Activated CD4-positive, alpha-beta T cell treated with anti-CD3 and anti-CD28 coated beads, Interleukin-2, amount 10 ng/mL, durations not matched to agents 24 days and 14 days (primary cell): Measurements from ENCODE around the gene MAZ. TPM values are rescaled to one million over a fixed set of nuclear protein-coding genes. Genes with fewer than 3 reads are reported as not detected.
A peak's percentile ranks its signal among the peaks of the same experiment; 100 is the strongest.
"Not testable (repeated sequence)": the region's sequence is repeated elsewhere in the genome, so short reads cannot be mapped to it uniquely, and the experiment has no call there.

Experiments used
- DNase-seq: peaks from one replicate; pipeline ENCODE4 v3.0.0; 2022
- H3K27ac Mint-ChIP-seq: one replicate; pipeline ENCODE4 v1.8.0; 2022; ENCODE audit warnings: mild to moderate bottlenecking, mixed read lengths
- H3K27me3 Mint-ChIP-seq: one replicate; pipeline ENCODE4 v1.8.0; 2022; ENCODE audit warnings: mixed read lengths
- H3K36me3 Mint-ChIP-seq: one replicate; pipeline ENCODE4 v1.8.0; 2022; ENCODE audit warnings: low read depth, mild to moderate bottlenecking, mixed read lengths
- H3K4me1 Mint-ChIP-seq: one replicate; pipeline ENCODE4 v1.8.0; 2021; ENCODE audit warnings: mixed read lengths
- H3K4me3 Mint-ChIP-seq: one replicate; pipeline ENCODE4 v1.8.0; 2022; ENCODE audit warnings: mild to moderate bottlenecking, moderate library complexity, mixed read lengths
- H3K9me3 Mint-ChIP-seq: one replicate; pipeline ENCODE4 v1.8.0; 2021; ENCODE audit warnings: mixed read lengths
- intact Hi-C: fragments of 100-400 bp; cut with micrococcal nuclease; formaldehyde crosslinking; loops from one replicate; pipeline ENCODE4 v1.15.1; 2023
- total RNA-seq: library from RNA; stranded (reverse); gene quantifications from 2 replicates; pipeline ENCODE4 v1.2.3, GENCODE V29; 2022

Gene MAZ
- total RNA-seq, 1 donor from 2014 or later, result 380 TPM

DNA sequence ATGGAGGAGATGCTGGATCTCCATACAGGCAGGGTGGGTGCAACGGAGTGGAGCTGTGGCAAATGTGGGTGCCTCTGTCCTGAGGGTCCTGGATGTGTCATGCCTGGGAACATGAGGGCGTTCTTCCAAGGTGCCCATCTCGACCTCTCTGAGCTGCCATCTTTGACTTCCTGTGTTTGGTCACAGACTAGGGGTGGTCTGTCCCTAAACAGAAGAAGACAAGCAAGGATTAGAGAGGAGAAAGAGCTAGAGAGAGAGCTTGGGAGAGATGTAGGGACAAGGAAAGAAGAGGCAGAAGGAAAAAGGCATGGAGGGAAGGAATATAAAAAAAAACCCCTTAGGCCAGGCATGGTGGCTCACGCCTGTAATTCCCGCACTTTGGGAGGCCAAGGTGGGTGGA is 31.6 kb upstream of the MAZ start:
- H3K4me1 Mint-ChIP-seq, result peaks cover 8% of the 10 kb centered on the region
- intact Hi-C loops, result no loop called here
- no peak overlapping the region for H3K4me3 Mint-ChIP-seq
- peaks cover 10% of the 10 kb centered on the region for H3K27me3 Mint-ChIP-seq
- H3K27ac Mint-ChIP-seq, result no peak overlapping the region
- H3K36me3 Mint-ChIP-seq, result no peaks in the 10 kb centered on the region
- no peaks in the 10 kb centered on the region for H3K9me3 Mint-ChIP-seq
- no peak for DNase-seq

- no peak overlapping the region for H3K4me3 Mint-ChIP-seq
- H3K4me1 Mint-ChIP-seq, result peaks cover 5% of the 10 kb centered on the region
- H3K27me3 Mint-ChIP-seq, result peaks cover 12% of the 10 kb centered on the region
- intact Hi-C loops, result no loop called here
- H3K9me3 Mint-ChIP-seq, result no peaks in the 10 kb centered on the region
- DNase-seq, result no peak
- H3K27ac Mint-ChIP-seq, result no peak overlapping the region
- H3K36me3 Mint-ChIP-seq, result no peaks in the 10 kb centered on the region
These were observed 30.5 kb upstream of the MAZ start for GRCh38 chr16:29775742-29776408.

DNA sequence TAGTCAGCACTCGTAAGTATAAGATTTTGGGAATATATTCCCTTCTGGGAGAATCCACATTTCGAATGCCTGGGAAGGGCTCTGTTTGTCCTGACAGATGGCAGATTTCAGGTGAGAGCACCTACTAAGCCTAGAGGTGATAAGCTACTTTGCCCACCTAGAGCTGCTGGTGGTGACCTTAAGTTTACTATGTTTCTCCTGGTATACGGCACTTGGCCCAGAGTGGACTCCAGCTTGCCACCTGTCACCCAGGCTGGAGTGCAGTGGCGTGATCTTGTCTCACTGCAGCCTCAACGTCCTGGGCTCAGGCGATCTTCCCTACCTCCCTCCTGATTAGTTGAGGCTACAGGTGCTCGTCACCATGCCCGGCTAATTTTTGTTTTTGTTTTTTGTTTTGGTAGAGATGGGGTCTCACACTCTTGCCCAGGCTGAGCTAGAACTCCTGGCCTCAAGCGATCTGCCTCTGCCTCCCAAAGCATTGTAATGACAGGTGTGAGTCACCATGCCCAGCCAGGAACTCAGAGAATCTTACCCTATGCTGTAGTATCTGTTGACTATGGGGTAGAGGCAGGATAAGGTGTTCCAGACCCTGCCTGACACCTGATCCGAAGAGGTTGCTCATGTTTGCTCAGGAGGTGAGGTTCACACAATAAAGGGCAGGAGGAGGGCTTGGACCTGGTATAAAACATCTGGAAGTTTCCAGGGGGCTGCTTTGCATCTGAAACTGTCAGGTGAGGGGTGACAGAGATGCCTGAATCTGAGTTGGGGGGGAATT is 28.6 kb upstream of the MAZ start, which contains the start of gene ZG16:
Gene ZG16, plus strand, starts transcription at position 681 of the 775 bp plus-strand sequence. CDS start 1,011 bp downstream, outside the sequence.
- intact Hi-C loops, result no loop called here
- no peak for DNase-seq
- H3K27me3 Mint-ChIP-seq, result peaks cover 17% of the 10 kb centered on the region
- no peaks in the 10 kb centered on the region for H3K9me3 Mint-ChIP-seq
- no peaks in the 10 kb centered on the region for H3K36me3 Mint-ChIP-seq
- H3K4me3 Mint-ChIP-seq, result no peak within 1 kb of the TSS
- H3K27ac Mint-ChIP-seq, result no peak within 1 kb of the TSS
- H3K4me1 Mint-ChIP-seq, result peaks cover 9% of the 10 kb centered on the region

GRCh38 chr16:29779474-29779873 is 26.9 kb upstream of the MAZ start:
- no peak for DNase-seq
- Mint-ChIP-seq H3K36me3 (no peaks in the 10 kb centered on the region), H3K4me3 (no peak overlapping the region), H3K27me3 (peaks cover 19% of the 10 kb centered on the region), H3K9me3 (no peaks in the 10 kb centered on the region), H3K27ac (no peak overlapping the region), H3K4me1 (peaks cover 13% of the 10 kb centered on the region)
- intact Hi-C loops, result no loop called here

- H3K9me3 Mint-ChIP-seq, result not testable (repeated sequence)
These were observed 23.0 kb upstream of the MAZ start for GRCh38 chr16:29783094-29783953.

DNA sequence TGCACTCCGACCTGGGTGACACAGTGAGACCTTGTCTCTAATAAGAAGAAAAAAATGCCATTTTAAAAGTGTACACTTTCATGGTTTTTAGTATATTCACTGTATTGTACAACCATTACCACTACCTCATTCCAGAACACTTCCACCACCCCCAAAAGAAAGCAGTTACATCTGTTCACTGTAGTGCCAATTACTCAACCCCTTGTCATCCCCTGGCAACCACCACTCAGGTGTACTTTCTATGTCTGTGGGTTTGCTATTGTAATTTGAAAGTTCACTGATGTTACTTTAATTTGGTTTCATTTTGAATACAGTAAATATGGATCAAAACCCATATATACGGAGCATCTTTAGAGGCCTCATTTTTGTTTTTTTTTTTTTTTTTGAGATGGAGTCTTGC is 22.2 kb upstream of the MAZ start:
- intact Hi-C loops, result no loop called here
- Mint-ChIP-seq H3K4me3 (no peak overlapping the region), H3K36me3 (no peaks in the 10 kb centered on the region), H3K4me1 (peaks cover 26% of the 10 kb centered on the region), H3K27me3 (peaks cover 10% of the 10 kb centered on the region), H3K9me3 (no peaks in the 10 kb centered on the region), H3K27ac (no peak overlapping the region)
- peak; percentile 75 for DNase-seq

More at GRCh38 chr16:29783094-29783953, 23.0 kb upstream of the MAZ start:
- H3K4me3 Mint-ChIP-seq, intact Hi-C loops, H3K36me3 Mint-ChIP-seq, H3K27ac Mint-ChIP-seq, DNase-seq: not testable (repeated sequence)
- peaks cover 13% of the 10 kb centered on the region for H3K27me3 Mint-ChIP-seq
- H3K4me1 Mint-ChIP-seq, result peaks cover 23% of the 10 kb centered on the region

DNA sequence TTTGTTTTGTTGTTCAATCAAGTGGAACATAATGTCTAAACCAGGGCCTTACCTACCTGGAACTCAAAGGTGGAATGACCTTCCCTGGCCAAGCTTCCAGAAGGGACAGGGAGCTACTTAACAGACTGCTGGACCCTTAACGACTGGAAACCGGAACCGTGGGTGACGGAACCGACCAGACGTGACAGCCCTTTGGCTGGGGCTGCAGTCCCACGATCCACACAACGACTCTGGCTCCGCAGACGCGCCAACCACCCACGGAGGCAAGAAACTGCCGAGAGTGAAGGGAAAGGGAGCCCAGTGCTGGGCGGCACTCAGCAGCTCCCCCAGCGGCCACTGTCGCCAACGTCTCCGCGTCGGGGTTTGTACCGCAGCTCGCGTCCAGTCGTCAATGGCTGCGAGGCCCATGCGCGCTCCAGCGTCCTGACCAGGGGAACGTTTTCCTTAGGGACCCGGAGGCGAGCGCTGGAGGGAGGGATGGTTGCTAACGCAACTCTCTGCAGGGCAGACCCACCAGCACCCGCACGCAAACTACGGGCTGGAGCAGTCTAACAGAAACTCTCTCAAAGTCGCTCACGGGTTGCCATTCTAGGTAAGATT is 21.3 kb upstream of the MAZ start:
- H3K4me3 Mint-ChIP-seq, result peak overlapping the region; percentile 34
- H3K4me1 Mint-ChIP-seq, result peaks cover 30% of the 10 kb centered on the region
- no peaks in the 10 kb centered on the region for H3K9me3 Mint-ChIP-seq
- H3K36me3 Mint-ChIP-seq, result no peaks in the 10 kb centered on the region
- peak overlapping the region; percentile 21 for H3K27ac Mint-ChIP-seq
- DNase-seq, result peak; percentile 92
- intact Hi-C loops, result no loop called here
- peaks cover 10% of the 10 kb centered on the region for H3K27me3 Mint-ChIP-seq

GRCh38 chr16:29787155-29787554 is 19.2 kb upstream of the MAZ start:
- H3K27me3 Mint-ChIP-seq, intact Hi-C loops, H3K4me3 Mint-ChIP-seq, H3K9me3 Mint-ChIP-seq, DNase-seq, H3K36me3 Mint-ChIP-seq, H3K27ac Mint-ChIP-seq: not testable (repeated sequence)
- H3K4me1 Mint-ChIP-seq, result peaks cover 32% of the 10 kb centered on the region

- peaks cover 25% of the 10 kb centered on the region for H3K36me3 Mint-ChIP-seq
- H3K27ac Mint-ChIP-seq, result peak overlapping the region; percentile 95
- H3K9me3 Mint-ChIP-seq, result no peaks in the 10 kb centered on the region
- H3K4me3 Mint-ChIP-seq, result peak overlapping the region; percentile 99
- H3K27me3 Mint-ChIP-seq, result no peaks in the 10 kb centered on the region
- H3K4me1 Mint-ChIP-seq, result peaks cover 40% of the 10 kb centered on the region
- no peak for DNase-seq
- intact Hi-C loops, result loop anchor here (1.0 to 2.0 kb wide), 5 partner anchors 16 to 89 kb away; partner anchors contain the start of genes MVP and PAGR1
These were observed 16.6 kb upstream of the MAZ start for GRCh38 chr16:29789775-29790182.

- Mint-ChIP-seq H3K27me3 (no peaks in the 10 kb centered on the region), H3K4me1 (peaks cover 38% of the 10 kb centered on the region), H3K4me3 (peak within 1 kb of the TSS; percentile 99), H3K27ac (peak within 1 kb of the TSS; percentile 95), H3K36me3 (peaks cover 28% of the 10 kb centered on the region), H3K9me3 (no peaks in the 10 kb centered on the region)
- intact Hi-C loops, result loop anchor here (1.0 to 2.0 kb wide), 5 partner anchors 15 to 90 kb away; partner anchors contain the start of genes MVP and PAGR1
- peak; percentile 100 for DNase-seq
These were observed 16.0 kb upstream of the MAZ start, which contains the start of gene KIF22 for GRCh38 chr16:29790183-29790948. KIF22 (plus strand) TSS chr16:29790751; CDS start chr16:29790760, 9 bp downstream.

GRCh38 chr16:29790949-29791844 is 15.1 kb upstream of the MAZ start:
- H3K36me3 Mint-ChIP-seq, result peaks cover 28% of the 10 kb centered on the region
- peaks cover 37% of the 10 kb centered on the region for H3K4me1 Mint-ChIP-seq
- H3K4me3 Mint-ChIP-seq, result peak overlapping the region; percentile 99
- peak; percentile 74 for DNase-seq
- no peaks in the 10 kb centered on the region for H3K9me3 Mint-ChIP-seq
- intact Hi-C loops, result loop anchor here (1.0 to 2.0 kb wide), 5 partner anchors 14 to 90 kb away; partner anchors contain the start of genes MVP and PAGR1
- H3K27me3 Mint-ChIP-seq, result no peaks in the 10 kb centered on the region
- peak overlapping the region; percentile 95 for H3K27ac Mint-ChIP-seq
